Mesendoderm (in vitro differentiated cells): ENCODE results near the gene TTC39C.

ENCODE experiments used
- DNase-seq: peaks from one replicate; pipeline ENCODE4 v3.0.0; 2013
- H2AK5ac ChIP-seq: 2 replicates; pipeline ENCODE4 v1.6.1; 2013; ENCODE audit warnings: low read length, inconsistent platforms
- H2BK120ac ChIP-seq: 2 replicates; pipeline ENCODE4 v1.6.1; 2013; ENCODE audit warnings: low read depth, mild to moderate bottlenecking, low read length, moderate library complexity, mixed read lengths
- H2BK15ac ChIP-seq: replicated peaks from 2 replicates; pipeline ENCODE4 v1.6.1; 2013; ENCODE audit warnings: low read depth, mild to moderate bottlenecking, moderate library complexity
- H2BK5ac ChIP-seq: 2 replicates; pipeline ENCODE4 v1.6.1; 2013; ENCODE audit warnings: low read length, inconsistent platforms
- H3K18ac ChIP-seq: 2 replicates; pipeline ENCODE4 v1.6.1; 2013; ENCODE audit warnings: mild to moderate bottlenecking, low read length, mixed read lengths
- H3K23ac ChIP-seq: one replicate; pipeline ENCODE4 v1.6.1; 2013; ENCODE audit warnings: low read length
- H3K27ac ChIP-seq: 2 replicates; pipeline ENCODE4 v1.5.1; 2013; ENCODE audit warnings: low read depth, mild to moderate bottlenecking, inconsistent platforms, low read length, moderate library complexity
- H3K27me3 ChIP-seq: 2 replicates; pipeline ENCODE4 v1.6.1; 2013; ENCODE audit warnings: low read length, control low read depth, mild to moderate bottlenecking, inconsistent platforms; ENCODE audit not compliant: insufficient read depth, poor library complexity
- H3K36me3 ChIP-seq: 2 replicates; pipeline ENCODE4 v1.6.1; 2013; ENCODE audit warnings: low read length, inconsistent platforms; ENCODE audit not compliant: control insufficient read depth, insufficient read depth
- H3K4ac ChIP-seq: one replicate; pipeline ENCODE4 v1.6.1; 2013; ENCODE audit warnings: low read depth, mild to moderate bottlenecking, low read length, moderate library complexity
- H3K4me1 ChIP-seq: 2 replicates; pipeline ENCODE4 v1.6.1; 2013; ENCODE audit warnings: low read depth, low read length, inconsistent platforms; ENCODE audit not compliant: control insufficient read depth
- H3K4me2 ChIP-seq: 2 replicates; pipeline ENCODE4 v1.6.1; 2013; ENCODE audit warnings: low read length
- H3K4me3 ChIP-seq: 2 replicates; pipeline ENCODE4 v1.5.1; 2013; ENCODE audit warnings: mild to moderate bottlenecking, low read length
- H3K56ac ChIP-seq: one replicate; pipeline ENCODE4 v1.6.1; 2013; ENCODE audit warnings: low read length
- H3K79me1 ChIP-seq: 2 replicates; pipeline ENCODE4 v1.6.1; 2013; ENCODE audit warnings: low read length, inconsistent platforms
- H3K79me2 ChIP-seq: 2 replicates; pipeline ENCODE4 v1.6.1; 2013; ENCODE audit warnings: mild to moderate bottlenecking, low read length; ENCODE audit not compliant: control insufficient read depth, insufficient read depth
- H3K9ac ChIP-seq: 2 replicates; pipeline ENCODE4 v1.6.1; 2013; ENCODE audit warnings: low read length, inconsistent platforms
- H4K5ac ChIP-seq: one replicate; pipeline ENCODE4 v1.6.1; 2013; ENCODE audit warnings: low read length
- H4K8ac ChIP-seq: one replicate; pipeline ENCODE4 v1.6.1; 2013; ENCODE audit warnings: low read depth, mild to moderate bottlenecking, control low read depth, low read length, moderate library complexity
- WGBS: extraction: QIAGEN DNeasy Blood & Tissue Kit; methylation state at CpG from one replicate; pipeline ENCODE4 v1.1.7; 2013; ENCODE audit warnings: low lambda C conversion rate, missing lambda C conversion rate; ENCODE audit not compliant: insufficient coverage; ENCODE audit errors: extremely low coverage; 5-methylcytosine and 5-hydroxymethylcytosine counted together

The TTC39C gene

DNA sequence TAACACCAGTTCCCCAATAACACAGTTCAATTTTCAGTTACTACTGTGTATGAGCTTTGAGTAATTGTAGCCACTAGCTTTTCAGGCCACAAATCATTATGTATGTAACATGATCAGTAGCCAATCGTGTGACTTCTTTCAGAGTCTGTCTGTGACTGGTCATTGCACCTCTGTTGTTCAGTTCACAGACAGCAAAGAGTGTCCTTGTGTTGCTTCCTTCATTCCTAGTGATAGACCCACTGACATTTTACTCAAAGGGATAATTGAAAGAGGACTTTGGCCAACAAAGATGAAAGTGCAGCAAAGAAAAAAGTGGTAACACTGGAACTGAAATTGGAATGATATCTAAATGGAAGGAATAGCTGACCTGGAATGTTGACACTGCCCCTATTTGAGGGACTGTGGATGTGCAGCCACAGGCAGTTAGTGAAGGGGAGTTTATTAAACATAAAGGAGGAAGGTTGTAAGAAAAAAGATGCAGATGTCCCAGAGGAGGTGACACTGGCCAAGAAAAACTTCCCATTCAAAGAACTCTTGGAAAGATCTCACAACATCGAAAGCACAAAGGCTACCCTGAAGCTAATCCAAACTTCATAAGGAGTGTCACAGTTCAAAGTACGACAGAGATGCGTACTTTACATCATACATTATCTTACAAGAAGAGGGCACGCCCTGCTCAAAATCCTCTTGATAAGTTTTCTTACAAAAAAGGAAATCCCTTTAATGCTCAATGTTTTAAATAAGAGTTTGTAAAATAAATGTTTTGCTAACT lies 19.3 kb downstream of the TTC39C start:
- Histone ChIP-seq H3K27ac (no peak overlapping the region), H3K79me2 (peaks cover 7% of the 10 kb centered on the region), H3K4me3 (no peak overlapping the region)

DNA sequence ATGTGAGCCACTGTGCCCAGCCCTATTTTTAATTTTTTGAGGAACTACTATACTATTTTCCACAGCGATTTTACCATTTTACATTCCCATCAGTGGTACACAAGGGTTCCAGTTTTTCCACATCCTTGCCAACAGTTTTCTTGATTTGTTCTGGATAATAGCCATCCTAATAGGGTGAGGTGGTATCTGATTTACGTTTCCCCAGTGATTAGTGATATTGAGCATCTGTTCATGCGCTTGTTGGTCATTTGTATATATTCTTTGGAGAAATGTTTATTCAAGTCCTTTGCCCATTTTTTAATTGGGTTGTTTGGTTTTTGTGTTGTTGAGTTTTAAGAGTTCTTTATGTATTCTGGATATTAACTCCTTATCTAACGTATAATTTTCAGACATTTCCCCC lies 20.8 kb downstream of the TTC39C start:
- Histone ChIP-seq H3K27ac (no peak overlapping the region), H3K56ac (no peak overlapping the region), H4K5ac (no peak overlapping the region), H2BK15ac (no peak overlapping the region), H3K79me1 (peaks cover 2% of the 10 kb centered on the region), H2AK5ac (no peak overlapping the region), H3K4me3 (no peak overlapping the region), H3K36me3 (no peaks in the 10 kb centered on the region), H3K9ac (no peak overlapping the region), H2BK120ac (no peak overlapping the region), H3K27me3 (no peaks in the 10 kb centered on the region), H3K4me1 (no peaks in the 10 kb centered on the region), H4K8ac (no peak overlapping the region), H2BK5ac (no peak overlapping the region), H3K18ac (no peak overlapping the region), H3K4ac (no peak overlapping the region), H3K23ac (no peak overlapping the region), H3K79me2 (peaks cover 8% of the 10 kb centered on the region), H3K4me2 (no peak overlapping the region)
- DNase-seq: no peak
- no CpG with 5 or more reads among the region's 4 CpGs for WGBS

More for the DNA sequence above, 19.3 kb downstream of the TTC39C start:
- Histone ChIP-seq H4K8ac (no peak overlapping the region), H3K18ac (no peak overlapping the region), H3K4ac (no peak overlapping the region), H3K4me1 (no peaks in the 10 kb centered on the region), H3K36me3 (no peaks in the 10 kb centered on the region), H3K4me2 (no peak overlapping the region), H2BK15ac (no peak overlapping the region), H3K9ac (no peak overlapping the region), H2BK5ac (no peak overlapping the region), H3K23ac (no peak overlapping the region), H3K79me1 (peaks cover 2% of the 10 kb centered on the region), H2AK5ac (no peak overlapping the region), H3K56ac (peak overlapping the region; percentile 20), H2BK120ac (no peak overlapping the region), H4K5ac (no peak overlapping the region), H3K27me3 (no peaks in the 10 kb centered on the region)
- DNase-seq: no peak
- no CpG with 5 or more reads among the region's 5 CpGs for WGBS

DNA sequence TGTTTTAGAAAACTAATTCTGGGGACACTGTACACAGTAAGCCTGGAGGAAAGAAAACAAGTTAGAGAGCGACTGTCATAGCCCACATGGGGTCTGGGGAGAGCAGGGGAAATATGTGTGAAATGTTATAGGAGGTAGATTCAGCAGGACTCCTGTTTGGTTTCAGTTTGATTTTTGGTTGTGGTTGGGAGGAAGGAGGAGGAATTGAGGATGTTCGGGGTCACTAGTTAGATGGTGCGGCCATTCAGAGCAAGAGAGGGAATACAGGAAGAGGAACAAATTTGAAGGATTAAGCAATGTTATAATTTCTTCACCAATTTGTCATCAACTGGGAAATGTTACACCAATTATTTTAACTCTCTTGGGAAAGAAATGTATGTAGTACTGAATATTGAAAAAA lies 25.1 kb downstream of the TTC39C start:
- H4K8ac ChIP-seq: no peak overlapping the region
- H3K79me1 ChIP-seq: no peaks in the 10 kb centered on the region
- no peak overlapping the region for H3K9ac ChIP-seq
- no peak overlapping the region for H3K18ac ChIP-seq
- H3K23ac ChIP-seq: peak overlapping the region; percentile 16
- DNase-seq: no peak
- no peak overlapping the region for H2BK15ac ChIP-seq
- H3K56ac ChIP-seq: no peak overlapping the region
- H3K4me1 ChIP-seq: no peaks in the 10 kb centered on the region
- H3K4ac ChIP-seq: no peak overlapping the region
- H4K5ac ChIP-seq: no peak overlapping the region
- no peaks in the 10 kb centered on the region for H3K27me3 ChIP-seq
- H2AK5ac ChIP-seq: no peak overlapping the region
- H3K4me3 ChIP-seq: no peak overlapping the region
- no peak overlapping the region for H2BK5ac ChIP-seq
- 100% methylated on average over 1 of the region's 3 CpGs for WGBS
- no peak overlapping the region for H2BK120ac ChIP-seq
- no peak overlapping the region for H3K4me2 ChIP-seq
- H3K79me2 ChIP-seq: peaks cover 9% of the 10 kb centered on the region
- no peak overlapping the region for H3K27ac ChIP-seq
- no peaks in the 10 kb centered on the region for H3K36me3 ChIP-seq

- H4K8ac ChIP-seq: no peak overlapping the region
- H3K4me2 ChIP-seq: no peak overlapping the region
- no peaks in the 10 kb centered on the region for H3K4me1 ChIP-seq
- DNase-seq: no peak
- no peaks in the 10 kb centered on the region for H3K79me1 ChIP-seq
- no peak overlapping the region for H4K5ac ChIP-seq
- H3K4me3 ChIP-seq: no peak overlapping the region
- H3K4ac ChIP-seq: no peak overlapping the region
- no peak overlapping the region for H3K56ac ChIP-seq
- peaks cover 9% of the 10 kb centered on the region for H3K79me2 ChIP-seq
- no peak overlapping the region for H2BK120ac ChIP-seq
- no peak overlapping the region for H3K9ac ChIP-seq
- H2AK5ac ChIP-seq: no peak overlapping the region
- no peaks in the 10 kb centered on the region for H3K36me3 ChIP-seq
- no peak overlapping the region for H3K27ac ChIP-seq
- no peak overlapping the region for H3K23ac ChIP-seq
- no peak overlapping the region for H3K18ac ChIP-seq
- WGBS: no CpG with 5 or more reads among the region's 4 CpGs
- H2BK5ac ChIP-seq: no peak overlapping the region
- H2BK15ac ChIP-seq: no peak overlapping the region
- H3K27me3 ChIP-seq: no peaks in the 10 kb centered on the region
These were observed 27.1 kb downstream of the TTC39C start for GRCh38 chr18:24041691-24042090.

DNA sequence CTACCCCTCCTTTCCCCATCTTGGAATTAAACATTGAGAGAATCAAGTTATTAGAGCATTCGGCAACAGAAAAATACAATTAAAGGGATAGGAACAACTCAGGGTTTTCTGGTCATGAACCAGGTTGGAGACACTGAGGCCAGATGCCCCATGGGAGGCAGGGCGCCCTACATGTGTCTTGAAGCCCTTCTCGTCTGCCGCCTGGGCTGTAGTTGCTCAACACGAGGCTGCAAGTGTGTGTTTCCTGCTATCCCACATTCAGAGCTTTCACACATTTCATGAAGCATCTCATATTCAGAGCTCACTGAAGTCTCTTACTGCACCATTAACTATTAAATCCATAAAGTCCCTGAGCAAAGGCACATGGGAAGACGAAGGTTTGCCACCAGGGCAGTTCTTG lies 28.8 kb downstream of the TTC39C start:
- no peak overlapping the region for H3K56ac ChIP-seq
- H2BK120ac ChIP-seq: no peak overlapping the region
- no peak overlapping the region for H4K8ac ChIP-seq
- no CpG with 5 or more reads among the region's 6 CpGs for WGBS
- no peak overlapping the region for H2AK5ac ChIP-seq
- H3K27me3 ChIP-seq: no peaks in the 10 kb centered on the region
- no peak overlapping the region for H4K5ac ChIP-seq
- no peak overlapping the region for H3K23ac ChIP-seq
- H2BK15ac ChIP-seq: no peak overlapping the region
- H3K4me2 ChIP-seq: no peak overlapping the region
- no peaks in the 10 kb centered on the region for H3K4me1 ChIP-seq
- H3K9ac ChIP-seq: no peak overlapping the region
- no peak overlapping the region for H3K18ac ChIP-seq
- H3K4me3 ChIP-seq: no peak overlapping the region
- no peaks in the 10 kb centered on the region for H3K79me1 ChIP-seq
- no peak for DNase-seq
- H3K27ac ChIP-seq: no peak overlapping the region
- no peaks in the 10 kb centered on the region for H3K36me3 ChIP-seq
- peaks cover 6% of the 10 kb centered on the region for H3K79me2 ChIP-seq
- no peak overlapping the region for H3K4ac ChIP-seq
- H2BK5ac ChIP-seq: no peak overlapping the region

DNA sequence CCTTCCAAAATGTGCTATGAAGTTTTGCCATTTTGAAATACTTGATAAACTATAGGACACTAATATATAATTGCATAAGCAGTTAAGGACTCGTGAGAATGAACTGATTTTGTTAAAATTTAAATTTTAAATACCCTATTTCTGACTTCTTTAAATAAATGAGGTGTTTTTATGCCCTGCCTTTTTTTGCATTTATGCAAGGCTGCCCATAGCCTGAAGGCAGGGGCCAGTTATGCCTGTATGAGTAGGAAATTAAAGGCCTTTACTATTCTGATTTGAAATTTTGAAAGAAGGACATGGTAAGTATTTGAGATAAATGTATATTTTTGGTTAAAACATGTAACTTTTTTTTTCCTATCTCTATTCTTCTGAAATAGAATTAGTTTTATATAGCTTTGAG lies 33.7 kb downstream of the TTC39C start:
- Histone ChIP-seq H3K4me3 (no peak overlapping the region), H2BK5ac (no peak overlapping the region), H2AK5ac (no peak overlapping the region), H3K79me1 (no peaks in the 10 kb centered on the region), H3K9ac (no peak overlapping the region), H3K27me3 (no peaks in the 10 kb centered on the region), H4K5ac (no peak overlapping the region), H3K36me3 (no peaks in the 10 kb centered on the region), H4K8ac (no peak overlapping the region), H2BK15ac (no peak overlapping the region), H3K56ac (no peak overlapping the region), H3K27ac (no peak overlapping the region), H3K23ac (no peak overlapping the region), H3K4me2 (no peak overlapping the region), H3K4ac (no peak overlapping the region), H3K18ac (no peak overlapping the region), H2BK120ac (no peak overlapping the region), H3K4me1 (no peaks in the 10 kb centered on the region), H3K79me2 (no peaks in the 10 kb centered on the region)
- no peak for DNase-seq
- WGBS: no CpG with 5 or more reads among the region's 1 CpG
